ENCODE measurements around the gene KCNK15.
"Not testable (repeated sequence)": the region's sequence is repeated elsewhere in the genome, so short reads cannot be mapped to it uniquely, and the experiment has no call there.

Gene KCNK15

DNA sequence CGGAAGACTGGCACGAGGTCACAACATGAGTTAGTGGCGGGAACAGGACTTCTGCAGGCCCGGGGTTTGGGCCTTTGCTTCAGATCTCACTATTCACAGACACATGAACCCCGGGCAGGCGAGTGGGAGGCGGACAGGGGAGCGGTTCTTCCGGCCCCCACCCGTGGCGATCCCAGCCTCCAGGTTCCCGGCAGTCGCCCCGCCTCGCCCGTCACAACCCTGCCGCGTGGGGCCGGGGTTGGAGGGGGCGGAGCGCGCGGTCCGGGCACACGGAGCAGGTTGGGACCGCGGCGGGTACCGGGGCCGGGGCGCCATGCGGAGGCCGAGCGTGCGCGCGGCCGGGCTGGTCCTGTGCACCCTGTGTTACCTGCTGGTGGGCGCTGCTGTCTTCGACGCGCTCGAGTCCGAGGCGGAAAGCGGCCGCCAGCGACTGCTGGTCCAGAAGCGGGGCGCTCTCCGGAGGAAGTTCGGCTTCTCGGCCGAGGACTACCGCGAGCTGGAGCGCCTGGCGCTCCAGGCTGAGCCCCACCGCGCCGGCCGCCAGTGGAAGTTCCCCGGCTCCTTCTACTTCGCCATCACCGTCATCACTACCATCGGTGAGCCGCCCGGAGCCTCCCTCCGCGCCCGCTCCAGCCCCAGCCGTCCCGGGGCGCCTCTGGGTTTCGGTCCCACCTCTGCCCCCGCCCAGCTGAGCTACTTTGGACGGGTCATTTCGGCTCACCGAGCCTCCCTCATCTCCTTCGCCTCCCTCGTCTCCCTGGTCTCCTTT, at the start of gene KCNK15:
KCNK15 (plus strand) TSS at position 268 of the 769 bp plus-strand sequence; CDS start at position 314, 46 bp downstream.
- no peak for DNase-seq (ENCODE audit: low spot score)

DNA sequence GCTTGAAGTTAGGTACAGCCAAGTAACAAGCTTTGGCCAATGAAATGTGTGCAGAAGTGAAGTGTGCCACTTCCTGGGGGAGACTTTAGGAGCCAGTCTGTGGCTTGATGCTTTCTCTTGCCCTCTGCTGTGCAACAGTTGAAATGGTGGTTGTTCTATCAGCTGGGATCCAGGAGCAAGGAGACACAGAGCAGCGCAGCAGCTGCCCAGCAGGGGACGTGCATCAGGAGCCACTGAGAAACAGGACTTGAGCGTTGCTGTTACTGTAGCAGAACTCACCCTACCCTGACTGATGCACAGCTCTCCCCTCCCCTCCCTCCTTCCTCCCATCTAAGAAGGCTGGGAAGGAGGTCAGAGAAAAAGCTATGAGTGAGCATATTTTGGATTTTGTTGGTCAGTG, 49.4 kb upstream of the KCNK15 start:
- DNase-seq (ENCODE audit: low spot score) = no peak

DNA sequence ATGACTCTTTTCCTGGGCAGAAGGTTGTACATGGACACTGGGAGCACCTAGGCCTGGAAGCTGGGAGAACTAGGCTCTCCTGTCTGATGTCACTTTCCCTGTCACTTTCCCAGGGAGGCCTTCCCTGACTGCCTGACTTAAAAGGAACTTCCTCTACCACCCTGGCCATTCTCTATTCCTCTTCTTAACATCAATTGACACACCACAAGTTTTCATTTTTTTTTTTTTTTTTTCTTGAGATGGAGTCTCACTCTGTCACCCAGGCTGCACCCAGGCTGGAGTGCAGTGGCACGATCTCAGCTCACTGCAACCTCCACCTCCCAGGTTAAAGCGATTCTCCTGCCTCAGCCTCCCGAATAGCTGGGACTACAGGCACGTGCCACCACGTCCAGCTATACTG, 48.6 kb upstream of the KCNK15 start:
- DNase-seq (ENCODE audit: low spot score) = not testable (repeated sequence)

DNA sequence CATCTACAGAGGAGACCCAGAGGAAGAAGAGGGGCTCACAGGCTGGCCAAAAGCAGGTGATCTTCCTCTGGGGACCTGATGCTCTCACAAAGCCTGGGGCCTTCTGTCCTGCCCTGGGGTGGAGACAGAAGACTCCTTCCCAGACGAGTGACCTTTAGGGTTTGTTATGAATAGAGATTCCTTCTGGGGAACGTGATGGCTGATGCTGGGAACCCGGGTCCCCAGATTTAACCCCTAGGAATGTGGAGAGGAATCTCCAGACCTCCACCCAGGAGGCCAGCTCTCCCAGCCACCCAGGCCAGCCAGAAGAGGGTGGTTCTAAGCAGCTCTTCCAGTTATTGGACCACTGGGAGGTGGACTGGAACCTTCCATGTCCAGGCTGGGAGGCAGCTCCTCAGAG, 47.3 kb upstream of the KCNK15 start:
- no peak for DNase-seq (ENCODE audit: low spot score)

DNA sequence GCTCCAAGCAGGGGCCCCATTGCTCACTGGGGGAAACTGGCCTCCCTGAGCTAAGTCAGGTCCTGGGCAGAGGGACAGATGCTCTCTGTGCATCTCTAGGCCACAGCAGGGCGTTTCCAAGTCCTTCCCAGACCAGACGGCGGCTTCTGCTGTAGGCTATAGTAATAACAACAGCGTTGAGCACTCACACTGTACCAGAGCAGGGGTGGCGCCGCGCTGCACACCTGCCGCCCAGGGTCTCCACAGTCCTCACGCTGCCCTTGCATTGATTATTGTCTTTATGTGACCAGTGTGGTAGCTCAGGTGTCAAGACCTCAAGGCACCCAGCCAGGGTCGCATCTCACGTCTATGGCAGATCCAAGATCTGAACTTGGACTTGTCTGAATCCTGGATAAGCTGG, 45.4 kb upstream of the KCNK15 start:
- DNase-seq (ENCODE audit: low spot score) = no peak

DNA sequence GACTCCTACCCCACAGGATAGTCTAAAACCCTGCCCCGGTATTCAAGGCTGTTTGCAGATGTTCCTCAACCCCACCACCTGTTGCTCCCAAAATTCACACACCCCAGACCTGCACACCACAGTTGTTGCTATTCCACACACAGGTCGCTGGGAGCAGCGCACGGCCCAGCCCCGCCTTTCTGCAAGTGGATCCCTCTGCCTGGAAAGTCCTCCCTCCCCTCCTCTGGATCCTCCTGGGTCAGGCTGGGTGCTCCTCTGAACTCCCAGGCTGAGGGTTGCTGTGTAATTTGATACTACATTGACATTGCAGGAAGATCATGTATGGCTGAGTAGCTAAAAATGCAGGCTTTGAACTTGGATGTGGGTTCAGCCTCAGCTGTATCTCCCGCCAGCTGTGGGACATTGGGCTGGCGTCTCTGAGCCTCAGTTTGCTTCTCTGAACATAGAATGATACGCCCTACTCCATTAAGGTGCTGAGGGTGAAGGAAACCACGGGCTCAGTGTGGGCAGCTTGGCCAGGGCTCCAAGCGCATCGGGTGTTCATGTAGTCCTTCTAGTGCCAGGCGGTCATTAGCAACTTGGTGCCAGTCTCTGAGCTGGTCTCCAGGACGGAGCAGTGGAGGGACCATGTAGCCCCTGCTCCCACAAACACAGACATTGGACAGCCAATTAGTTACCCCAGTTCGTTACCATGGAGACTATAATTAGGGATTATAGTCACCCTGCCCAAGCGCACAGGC, 44.4 kb upstream of the KCNK15 start:
- no peak for DNase-seq (ENCODE audit: low spot score)

DNA sequence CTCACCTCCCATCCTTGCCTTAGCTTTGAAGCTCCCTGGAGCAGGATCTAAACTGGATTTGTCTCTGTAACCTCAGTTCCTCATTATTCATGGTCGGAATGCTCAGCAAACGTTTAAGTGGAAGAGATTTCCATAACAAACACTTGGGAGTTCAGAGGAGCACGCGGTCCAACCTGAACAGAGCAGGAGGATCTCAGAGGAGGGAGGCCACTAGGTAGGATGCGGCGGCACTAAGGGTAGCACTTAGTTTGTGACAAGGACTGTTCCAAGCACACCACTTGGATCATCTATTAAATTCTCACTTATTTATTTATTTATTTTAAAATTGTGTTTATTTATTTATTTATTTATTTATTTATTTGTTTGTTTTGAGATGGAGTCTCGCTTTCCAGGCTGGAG, 43.8 kb upstream of the KCNK15 start:
- DNase-seq (ENCODE audit: low spot score) = no peak

DNA sequence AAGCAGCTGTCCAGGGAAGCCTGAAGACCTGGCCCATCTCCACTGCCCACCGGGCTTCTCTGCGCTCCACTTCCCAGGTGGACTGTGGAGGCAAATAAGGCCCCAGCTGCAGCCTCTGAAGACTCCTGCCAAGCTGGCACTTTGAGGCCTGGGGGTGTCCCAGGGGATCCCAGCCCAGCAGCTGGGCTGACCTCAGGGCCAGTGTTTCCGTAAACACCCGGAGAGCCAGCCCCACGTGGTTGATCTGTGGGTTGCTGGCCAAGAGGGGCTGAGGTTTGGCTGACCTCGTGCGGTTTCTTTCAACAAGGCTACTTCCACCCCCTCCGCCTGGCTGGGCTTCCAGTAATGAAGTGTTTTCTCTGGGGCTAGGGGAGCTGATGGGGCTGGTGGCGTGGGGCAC, 42.9 kb upstream of the KCNK15 start:
- DNase-seq (ENCODE audit: low spot score) = no peak

DNA sequence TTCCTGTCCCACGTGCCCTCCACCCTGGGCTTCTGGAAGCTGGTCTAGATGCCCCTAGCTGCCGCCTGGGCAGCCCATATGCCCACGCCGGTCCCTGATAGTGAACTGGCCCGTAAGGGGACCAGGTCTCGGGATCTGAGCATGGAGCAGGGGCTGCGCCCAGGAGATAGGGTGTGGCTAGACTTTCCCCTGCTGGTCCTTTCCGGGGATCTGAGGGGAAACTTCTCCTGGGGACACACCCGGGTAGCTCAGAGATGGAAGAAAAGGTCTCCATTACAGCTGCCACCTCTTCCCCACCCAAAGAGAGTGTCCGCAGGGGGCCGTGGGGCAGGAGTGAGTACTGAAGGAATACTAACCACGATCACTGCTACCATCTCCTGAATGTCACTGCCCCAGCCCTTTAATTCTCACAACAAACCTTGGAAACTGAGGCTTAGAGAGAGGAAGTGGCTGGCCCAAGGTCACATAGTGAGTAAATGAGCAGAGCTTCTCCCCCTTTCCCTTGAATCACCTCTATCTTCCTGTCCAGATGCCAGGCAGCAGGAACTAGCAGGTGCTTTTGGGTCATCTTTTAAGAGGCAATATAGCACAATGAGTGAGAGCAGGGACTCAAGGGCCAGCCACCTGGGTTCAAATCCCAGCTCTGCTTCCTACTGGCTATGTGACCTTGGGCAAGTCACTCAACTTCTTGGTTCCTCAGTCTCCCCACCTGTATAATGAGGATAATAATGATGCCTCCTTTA, 42.3 kb upstream of the KCNK15 start:
- no peak for DNase-seq (ENCODE audit: low spot score)

DNA sequence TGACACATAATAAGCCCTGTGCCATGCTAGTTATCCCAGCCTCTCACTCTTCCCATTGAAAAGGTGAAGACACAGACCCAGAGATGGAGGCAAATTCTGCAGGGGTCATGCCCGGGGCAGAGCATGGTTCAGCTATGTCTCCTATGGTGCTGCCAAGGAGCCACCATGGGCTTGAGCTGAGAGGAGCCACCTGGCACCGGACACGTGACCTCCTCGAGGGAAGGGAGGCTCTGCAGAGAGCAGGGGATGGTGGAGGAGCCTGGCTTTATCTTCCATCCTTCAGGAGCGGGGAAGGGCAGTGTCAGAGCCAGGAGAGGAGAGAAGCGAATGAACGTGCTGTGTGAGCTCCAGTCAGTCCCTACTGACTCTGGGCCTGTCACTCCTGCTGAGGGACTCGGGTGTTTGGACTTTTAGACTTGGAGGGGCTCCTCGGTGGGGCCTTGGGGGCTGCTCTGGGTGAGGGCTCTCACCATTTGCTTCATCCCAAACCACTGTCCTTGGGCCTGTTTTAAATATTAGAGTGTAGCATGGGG, 41.6 kb upstream of the KCNK15 start:
- no peak for DNase-seq (ENCODE audit: low spot score)

DNA sequence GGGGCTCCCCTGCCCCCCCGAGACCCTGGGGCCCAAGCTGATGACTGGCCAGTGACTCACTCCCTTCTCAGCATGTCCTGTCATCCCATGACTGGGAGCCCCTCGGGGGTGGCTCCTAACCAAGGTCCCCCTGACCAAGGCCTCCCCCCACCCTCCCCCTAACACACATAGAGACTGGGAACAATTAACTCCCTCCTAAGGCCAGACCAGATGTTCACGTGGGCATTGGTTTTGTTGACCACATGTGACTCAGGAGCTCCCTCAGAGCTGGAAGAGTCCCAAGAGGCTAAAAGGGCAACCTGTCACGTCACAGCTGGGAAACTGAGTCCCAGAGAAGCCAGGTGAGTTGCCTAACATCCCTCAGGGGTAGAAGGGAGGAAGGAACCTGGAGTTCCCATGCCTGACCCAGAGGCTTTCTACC, 41.1 kb upstream of the KCNK15 start:
- no peak for DNase-seq (ENCODE audit: low spot score)

DNA sequence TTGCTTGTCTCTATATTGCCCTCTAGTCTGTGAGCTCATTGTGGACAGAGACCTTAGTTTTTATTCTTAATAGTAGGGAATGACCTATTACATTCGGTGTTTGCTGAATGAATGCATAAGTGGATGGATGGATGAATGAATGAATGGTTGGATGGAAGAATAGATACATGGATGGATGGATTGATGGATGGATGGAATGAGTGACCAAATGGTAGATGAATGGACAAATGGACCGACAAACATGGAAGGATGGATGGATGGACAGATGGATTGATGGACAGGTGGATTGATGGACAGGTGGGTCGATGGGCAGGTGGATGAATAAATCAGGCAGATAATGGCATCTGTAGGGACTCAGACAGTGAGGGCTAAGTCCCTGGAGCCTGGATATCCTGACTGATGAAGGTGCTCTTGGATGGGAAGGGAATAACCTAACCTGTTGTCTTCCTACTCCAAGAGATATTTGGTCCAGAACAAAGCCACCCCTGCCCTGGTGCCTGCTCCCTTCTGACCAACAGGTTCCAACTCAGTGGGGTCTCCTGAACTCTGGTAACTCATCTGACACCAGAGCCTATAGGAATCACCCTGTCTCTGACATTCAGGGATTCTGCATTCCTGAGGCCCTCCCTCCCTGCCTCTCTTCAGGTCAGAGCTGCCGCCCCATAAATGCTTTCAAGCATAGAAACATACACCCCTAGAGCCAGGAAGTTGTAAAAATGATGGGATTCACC, 40.1 kb upstream of the KCNK15 start:
- DNase-seq (ENCODE audit: low spot score) = no peak

DNA sequence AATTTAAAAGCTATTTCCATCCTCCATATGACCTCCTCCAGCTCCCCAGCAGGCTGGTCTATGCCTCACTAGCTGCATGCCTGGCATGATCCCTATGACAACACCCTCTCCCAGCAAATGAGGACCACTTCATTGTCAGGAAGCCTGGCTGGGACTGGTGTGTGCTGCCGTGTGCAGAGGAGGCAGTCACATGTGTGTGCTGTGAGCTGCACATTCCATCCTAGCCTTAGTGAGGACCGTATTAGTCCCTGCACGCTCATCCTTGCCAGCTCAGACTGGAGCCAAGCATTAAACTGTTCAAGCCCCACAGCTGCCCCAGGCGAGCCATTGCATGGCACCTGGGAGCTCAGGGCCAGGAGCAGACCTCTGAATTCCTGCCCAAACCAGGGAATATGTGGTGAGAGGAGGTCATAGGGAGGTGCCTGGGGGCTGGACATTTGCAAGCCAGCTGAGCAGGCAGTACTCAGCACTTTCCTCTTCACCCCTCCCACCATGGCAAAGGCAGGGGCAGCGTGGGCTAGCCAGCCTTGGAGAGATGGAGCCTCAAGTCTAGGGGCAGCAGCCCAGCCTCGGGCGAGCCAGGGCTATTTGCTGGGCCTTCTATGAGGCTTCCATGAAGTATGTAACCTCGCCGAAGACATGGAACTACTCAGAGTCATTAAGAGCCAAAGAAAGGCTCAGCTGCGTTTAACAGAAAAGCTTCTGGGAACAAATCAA, 39.2 kb upstream of the KCNK15 start:
- DNase-seq (ENCODE audit: low spot score) = no peak

DNA sequence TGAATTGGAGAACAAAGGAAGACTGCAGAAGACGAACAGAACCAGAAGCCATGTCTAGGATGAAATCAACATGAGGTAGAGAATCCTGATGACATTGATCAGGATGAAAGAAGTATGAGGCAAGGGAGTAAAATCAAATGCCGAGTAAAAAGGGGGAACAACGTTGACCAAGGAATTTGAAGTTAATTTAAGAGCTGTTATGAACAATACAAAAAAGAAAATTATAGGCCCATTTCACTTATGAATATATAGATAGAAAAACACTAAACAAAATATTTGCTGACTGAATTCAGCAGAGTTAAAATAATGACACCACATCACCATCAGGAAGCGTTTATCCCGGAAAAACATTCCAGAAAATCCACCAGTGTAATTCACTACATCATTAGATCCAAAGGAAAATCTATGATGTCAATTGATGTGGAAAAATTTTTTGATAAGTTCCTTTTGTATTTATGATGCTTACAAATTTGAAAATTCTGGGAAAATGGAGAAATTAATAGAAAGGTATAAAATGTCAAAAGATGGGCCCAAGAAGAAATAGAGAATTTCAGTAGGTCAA, 38.6 kb upstream of the KCNK15 start:
- no peak for DNase-seq (ENCODE audit: low spot score)

DNA sequence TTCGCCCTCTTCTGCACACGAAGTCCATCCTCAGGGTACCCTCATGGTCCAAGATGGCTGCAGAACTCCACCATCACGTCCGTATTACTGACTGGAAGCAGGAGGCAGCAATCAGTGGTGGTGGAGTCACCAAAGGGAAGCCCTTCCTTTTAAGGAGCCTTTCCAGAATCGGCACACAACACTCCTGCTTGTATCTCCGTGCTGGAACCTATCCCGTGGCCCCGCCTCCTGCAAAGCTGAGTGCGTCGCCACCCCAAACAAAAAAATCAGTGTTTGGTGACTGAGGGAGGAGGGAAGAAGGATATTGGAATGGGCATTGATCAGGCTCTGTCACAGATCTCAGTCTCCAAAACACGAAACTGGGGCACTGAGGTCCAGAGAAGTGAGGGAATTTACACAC, 36.3 kb upstream of the KCNK15 start:
- no peak for DNase-seq (ENCODE audit: low spot score)

DNA sequence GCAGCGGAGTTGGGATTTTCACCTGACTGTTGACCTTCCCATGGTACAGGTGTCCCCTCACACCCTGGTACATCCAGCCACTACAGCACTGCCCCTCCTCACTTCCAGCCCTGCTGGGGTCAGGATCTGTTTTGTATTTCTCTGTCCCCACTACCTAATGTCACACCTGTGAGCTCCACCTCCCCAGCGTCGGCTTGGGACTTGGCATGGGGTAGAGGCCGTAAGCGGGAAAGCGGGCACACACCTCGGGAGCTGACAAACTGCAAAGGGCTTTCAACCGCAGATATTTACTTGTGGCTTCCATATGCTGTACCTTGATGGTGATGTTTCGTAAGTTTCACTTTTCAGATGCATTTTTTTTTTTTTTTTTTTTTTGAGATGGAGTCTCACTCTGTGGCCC, 35.9 kb upstream of the KCNK15 start:
- DNase-seq (ENCODE audit: low spot score) = no peak

DNA sequence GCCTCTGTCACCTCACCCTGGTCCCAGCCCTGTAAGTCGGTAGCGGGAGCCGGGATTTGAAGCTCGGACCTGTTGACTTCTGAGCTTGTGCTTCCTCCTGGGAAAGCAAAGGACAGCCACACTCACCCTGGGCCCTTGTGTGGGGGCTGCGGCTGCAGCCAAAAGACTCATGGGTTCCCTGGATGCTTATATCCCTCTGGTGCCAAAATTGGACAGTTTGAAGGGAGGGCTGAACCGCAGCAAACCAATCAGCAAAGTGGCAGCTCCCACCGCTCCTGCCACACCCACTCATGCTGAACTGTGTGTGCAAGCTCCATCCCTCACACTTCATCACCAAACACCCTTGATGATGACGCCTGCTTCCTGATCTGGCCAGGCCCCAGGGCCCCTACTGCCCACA, 34.4 kb upstream of the KCNK15 start:
- no peak for DNase-seq (ENCODE audit: low spot score)

DNA sequence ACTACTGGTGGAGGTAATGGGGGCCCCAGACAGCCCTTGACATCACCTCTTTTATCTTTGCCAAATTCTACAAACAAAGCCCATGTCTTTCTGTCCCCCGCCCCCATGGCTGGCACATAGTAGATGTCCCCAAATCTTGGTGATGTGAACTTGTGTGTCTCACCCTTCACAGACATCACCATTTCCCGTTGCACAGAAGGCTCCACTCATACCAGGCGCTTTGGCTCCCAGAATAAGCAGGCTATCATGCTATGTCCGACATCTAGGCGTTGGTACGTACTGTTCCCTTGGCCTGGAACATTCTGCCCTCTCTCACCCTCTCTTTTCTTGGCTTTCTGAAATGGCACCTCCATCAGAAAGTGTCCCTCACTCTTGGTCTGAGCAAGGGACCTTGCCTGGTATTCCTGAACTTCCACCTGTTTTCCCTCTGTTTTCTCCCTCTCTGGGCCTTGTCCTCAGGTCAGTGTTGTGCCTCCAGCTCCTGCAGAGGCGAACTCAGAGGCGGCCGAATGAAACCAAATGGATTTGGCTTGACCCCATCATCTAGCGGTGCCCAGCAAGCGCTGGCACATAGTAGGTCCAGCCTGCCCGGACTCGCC, 31.5 kb upstream of the KCNK15 start:
- DNase-seq (ENCODE audit: low spot score) = no peak

DNA sequence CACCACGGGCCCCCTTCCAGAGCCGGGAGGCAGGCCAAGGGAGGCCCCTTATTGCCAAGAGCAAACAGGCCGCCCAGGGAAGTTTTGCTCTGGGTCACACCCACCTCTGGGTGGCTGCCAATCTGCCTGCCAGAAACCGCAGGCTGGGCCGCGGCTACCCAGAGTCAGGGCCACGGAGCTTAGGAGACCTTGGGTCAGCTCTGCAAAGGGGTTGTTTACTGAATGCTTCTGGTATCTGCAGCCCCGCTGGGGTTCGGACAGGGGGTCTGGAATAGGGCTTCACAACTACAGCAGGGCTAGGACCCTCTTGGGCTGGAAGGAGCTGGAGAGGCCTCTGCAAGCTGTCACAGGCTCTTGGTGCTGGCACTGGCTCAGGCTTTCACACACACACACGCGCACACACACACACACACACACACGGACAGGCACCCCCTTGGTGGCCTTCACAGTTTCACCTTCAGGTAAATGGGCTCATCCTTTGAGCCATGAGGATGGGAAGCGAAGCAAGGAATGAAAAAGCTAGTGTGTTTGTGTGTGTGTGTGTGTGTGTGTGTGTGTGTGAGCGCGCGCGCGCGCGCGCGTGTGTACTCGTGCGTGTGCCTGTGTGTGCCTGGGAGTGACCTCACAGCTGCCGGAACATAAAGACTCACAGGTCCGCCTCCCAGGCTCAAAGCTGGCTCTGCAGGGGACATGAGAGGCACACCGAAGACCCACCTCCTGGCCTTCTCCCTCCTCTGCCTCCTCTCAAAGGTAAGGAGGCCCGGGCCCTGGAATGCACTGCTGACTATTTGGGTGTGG, 30.8 kb upstream of the KCNK15 start, which contains the start of gene CCN5:
CCN5 (plus strand) TSS at position 669 of the 798 bp plus-strand sequence; CDS start at position 691, 22 bp downstream.
- no peak for DNase-seq (ENCODE audit: low spot score)
